ENCODE measurements around the gene NKAIN2.
"Not testable (repeated sequence)": the region's sequence is repeated elsewhere in the genome, so short reads cannot be mapped to it uniquely, and the experiment has no call there.

NKAIN2 gene

DNA sequence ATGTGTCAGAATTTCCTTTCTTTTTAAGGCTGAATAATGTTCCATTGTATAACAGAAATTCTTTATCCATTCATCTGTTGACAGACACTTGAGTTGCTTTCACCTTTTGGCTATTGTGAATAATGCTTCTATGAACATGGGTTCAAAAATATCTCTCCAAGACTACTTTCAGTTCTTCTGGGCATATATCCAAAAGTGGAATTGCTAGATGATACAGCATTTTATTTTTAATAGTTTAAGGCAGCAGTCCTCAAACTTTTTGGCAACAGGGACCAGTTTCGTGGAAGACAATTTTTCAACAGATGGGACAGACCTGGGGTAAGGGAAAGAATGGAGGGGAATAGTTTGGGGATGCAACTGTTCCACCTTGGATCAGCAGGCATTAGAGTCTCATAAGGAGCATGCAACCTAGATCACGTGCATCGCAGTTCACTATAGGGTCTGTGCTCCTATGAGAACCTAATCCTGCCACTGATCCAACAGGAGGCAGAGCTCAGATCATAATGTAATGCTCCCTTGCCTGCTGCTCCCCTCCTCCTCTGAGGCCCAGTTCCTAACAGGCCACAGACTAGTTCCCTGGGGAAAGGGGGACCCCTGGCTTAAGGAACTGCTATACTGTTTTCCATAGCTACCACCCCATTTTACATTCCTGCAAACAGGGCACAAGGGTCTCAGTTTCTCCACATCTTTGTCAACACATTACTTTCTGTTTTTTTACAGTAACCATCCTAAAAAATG, 918.6 kb downstream of the NKAIN2 start:
- H3K27ac ChIP-seq = no peak overlapping the region
- TF ChIP-seq ZFX (IDR thresholded peaks at IDR 0.05; ENCODE audit: borderline replicate concordance) = no peak
- TF ChIP-seq, protein P1, sequence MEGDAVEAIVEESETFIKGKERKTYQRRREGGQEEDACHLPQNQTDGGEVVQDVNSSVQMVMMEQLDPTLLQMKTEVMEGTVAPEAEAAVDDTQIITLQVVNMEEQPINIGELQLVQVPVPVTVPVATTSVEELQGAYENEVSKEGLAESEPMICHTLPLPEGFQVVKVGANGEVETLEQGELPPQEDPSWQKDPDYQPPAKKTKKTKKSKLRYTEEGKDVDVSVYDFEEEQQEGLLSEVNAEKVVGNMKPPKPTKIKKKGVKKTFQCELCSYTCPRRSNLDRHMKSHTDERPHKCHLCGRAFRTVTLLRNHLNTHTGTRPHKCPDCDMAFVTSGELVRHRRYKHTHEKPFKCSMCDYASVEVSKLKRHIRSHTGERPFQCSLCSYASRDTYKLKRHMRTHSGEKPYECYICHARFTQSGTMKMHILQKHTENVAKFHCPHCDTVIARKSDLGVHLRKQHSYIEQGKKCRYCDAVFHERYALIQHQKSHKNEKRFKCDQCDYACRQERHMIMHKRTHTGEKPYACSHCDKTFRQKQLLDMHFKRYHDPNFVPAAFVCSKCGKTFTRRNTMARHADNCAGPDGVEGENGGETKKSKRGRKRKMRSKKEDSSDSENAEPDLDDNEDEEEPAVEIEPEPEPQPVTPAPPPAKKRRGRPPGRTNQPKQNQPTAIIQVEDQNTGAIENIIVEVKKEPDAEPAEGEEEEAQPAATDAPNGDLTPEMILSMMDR (IDR thresholded peaks at IDR 0.05) = no peak

- H3K27ac ChIP-seq = no peak overlapping the region
- no peak for TF ChIP-seq ZFX (IDR thresholded peaks at IDR 0.05; ENCODE audit: borderline replicate concordance)
- TF ChIP-seq, protein P1 (IDR thresholded peaks at IDR 0.05) = no peak
Observed at GRCh38 chr6:124723671-124724070, 920.0 kb downstream of the NKAIN2 start.

DNA sequence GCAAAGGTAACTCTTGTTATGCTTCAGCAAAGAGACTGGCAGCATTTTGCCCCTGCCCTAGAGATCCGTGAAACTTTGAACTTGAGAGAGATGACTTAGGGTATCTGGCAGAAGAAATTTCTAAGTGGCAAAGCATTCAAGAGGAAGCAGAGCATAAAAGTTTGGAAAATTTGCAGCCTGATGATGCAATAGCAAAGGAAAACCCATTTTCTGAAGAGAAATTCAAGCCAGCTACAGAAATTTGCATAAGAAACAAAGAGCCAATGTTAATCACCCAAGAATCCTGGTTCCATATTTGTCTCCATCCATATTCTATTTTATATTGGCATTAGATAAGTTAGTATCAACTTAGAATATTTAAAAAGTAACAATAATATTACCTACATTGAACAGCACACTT, 934.1 kb downstream of the NKAIN2 start:
- not testable (repeated sequence) for H3K27ac ChIP-seq

DNA sequence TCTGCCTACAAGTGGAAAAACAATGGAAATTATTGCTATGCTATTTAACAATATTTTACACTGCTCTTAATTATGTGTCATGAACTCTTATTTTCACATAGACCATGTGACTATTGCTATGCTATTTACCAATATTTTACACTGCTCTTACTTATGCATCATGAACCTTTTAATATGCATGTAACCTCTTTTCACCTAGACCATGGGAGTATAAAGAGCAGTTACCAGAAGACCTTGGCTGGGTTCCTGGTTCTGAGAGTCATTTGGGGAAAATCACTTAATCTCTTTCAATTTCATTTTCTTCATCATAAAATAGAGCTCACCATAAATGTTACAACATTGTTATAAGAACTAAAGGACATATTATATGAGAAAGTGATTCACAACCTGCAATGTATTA, 934.8 kb downstream of the NKAIN2 start:
- TF ChIP-seq, protein P1 (IDR thresholded peaks at IDR 0.05) = no peak
- no peak for TF ChIP-seq ZFX (IDR thresholded peaks at IDR 0.05; ENCODE audit: borderline replicate concordance)
- H3K27ac ChIP-seq = no peak overlapping the region

GRCh38 chr6:124741341-124741740, 937.7 kb downstream of the NKAIN2 start:
- TF ChIP-seq, protein P1 (IDR thresholded peaks at IDR 0.05) = no peak
- TF ChIP-seq ZFX (IDR thresholded peaks at IDR 0.05; ENCODE audit: borderline replicate concordance) = no peak
- no peak overlapping the region for H3K27ac ChIP-seq

DNA sequence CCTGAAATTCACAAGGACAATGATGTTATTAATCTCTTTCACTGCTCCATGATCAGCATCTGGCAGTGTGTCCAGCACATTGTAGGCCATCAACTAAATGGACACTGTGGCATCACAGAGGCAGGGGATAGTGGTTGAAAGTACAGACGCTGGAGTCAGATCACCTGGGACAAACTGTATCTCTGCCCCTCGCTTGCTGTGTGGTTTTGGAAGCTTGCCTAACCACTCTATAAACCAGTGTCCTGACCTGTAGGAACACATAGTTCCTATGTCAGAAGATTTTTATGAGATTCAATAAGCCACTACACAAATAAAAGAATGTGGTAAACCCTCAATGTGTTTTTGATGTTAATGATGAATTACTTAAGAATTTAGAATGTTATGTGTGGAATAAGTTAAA, 939.3 kb downstream of the NKAIN2 start:
- no peak overlapping the region for H3K27ac ChIP-seq

DNA sequence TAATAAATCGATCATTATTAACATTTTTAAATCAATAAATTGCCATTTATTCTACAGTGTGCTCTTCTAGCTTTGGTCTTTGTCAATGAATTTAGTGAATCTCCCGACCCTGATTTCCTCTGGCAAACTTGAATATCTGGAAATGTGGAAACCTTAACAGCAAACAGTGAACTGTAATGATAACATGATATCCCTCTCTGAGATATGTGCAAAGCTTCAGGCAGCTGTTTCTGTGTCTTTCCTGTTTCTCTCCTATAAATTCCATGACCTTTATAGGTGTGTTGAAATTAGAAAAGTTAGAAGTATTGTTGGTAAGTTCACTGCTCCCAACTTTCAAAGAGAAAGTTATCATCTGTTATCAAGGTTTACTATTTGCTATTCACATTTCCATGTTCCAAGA, 939.8 kb downstream of the NKAIN2 start:
- TF ChIP-seq ZFX (IDR thresholded peaks at IDR 0.05; ENCODE audit: borderline replicate concordance) = no peak
- TF ChIP-seq, protein P1 (IDR thresholded peaks at IDR 0.05) = no peak
- H3K27ac ChIP-seq = no peak overlapping the region

More for the DNA sequence above, 939.3 kb downstream of the NKAIN2 start:
- TF ChIP-seq, protein P1 (IDR thresholded peaks at IDR 0.05) = no peak
- no peak for TF ChIP-seq ZFX (IDR thresholded peaks at IDR 0.05; ENCODE audit: borderline replicate concordance)

DNA sequence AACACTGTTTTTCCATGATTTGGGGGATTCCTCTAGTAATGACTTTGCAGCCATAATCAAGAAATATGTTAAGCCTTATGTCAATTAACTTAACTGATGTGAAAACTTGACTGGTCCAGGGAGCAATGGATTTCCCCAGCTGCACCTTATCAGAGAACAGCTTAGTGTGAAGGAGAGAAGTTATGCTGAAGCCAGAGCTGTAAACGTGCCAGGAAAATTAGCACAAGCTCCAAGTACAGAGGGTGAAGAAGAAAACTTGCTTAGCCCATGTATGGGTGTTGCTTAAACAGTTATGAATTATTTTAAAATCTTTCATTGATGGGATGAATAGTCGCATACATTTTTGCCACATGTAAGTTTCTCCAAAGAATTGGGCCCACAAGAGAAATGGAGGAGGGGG, 943.7 kb downstream of the NKAIN2 start:
- no peak overlapping the region for H3K27ac ChIP-seq
- no peak for TF ChIP-seq ZFX (IDR thresholded peaks at IDR 0.05; ENCODE audit: borderline replicate concordance)
- TF ChIP-seq, protein P1 (IDR thresholded peaks at IDR 0.05) = no peak

Measured in 22Rv1 (cell line).